HG02759 (cell line): ENCODE data around the gene FOCAD.
A peak's percentile ranks its signal among the peaks of the same experiment; 100 is the strongest.
"Not testable (repeated sequence)": the region's sequence is repeated elsewhere in the genome, so short reads cannot be mapped to it uniquely, and the experiment has no call there.

ENCODE experiments used
- ATAC-seq: cut with Tn5 transposase; IDR thresholded peaks from one replicate; pipeline ENCODE4 v1.9.1; 2021; ENCODE audit warnings: mild to moderate bottlenecking, moderate library complexity; ENCODE audit not compliant: unreplicated experiment

The FOCAD gene

DNA sequence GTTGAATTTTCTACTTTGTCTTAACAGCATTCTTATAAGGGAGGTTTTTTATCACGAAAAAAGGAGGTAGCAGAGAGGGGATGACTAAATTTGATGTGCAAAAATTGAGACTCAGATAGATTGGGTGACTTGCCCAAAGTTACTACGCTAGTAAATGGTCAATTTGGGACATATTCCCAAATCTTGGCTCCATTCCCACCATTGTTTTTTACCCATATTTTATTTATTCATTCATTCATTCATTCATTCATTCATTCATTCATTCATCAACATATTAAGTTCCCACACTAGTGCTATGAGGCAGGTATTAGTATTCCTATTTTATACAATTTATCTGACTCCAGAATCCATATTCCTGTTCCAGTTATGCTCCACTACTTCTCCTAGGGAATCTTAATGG, 261.8 kb downstream of the FOCAD start:
- ATAC-seq: no peak

DNA sequence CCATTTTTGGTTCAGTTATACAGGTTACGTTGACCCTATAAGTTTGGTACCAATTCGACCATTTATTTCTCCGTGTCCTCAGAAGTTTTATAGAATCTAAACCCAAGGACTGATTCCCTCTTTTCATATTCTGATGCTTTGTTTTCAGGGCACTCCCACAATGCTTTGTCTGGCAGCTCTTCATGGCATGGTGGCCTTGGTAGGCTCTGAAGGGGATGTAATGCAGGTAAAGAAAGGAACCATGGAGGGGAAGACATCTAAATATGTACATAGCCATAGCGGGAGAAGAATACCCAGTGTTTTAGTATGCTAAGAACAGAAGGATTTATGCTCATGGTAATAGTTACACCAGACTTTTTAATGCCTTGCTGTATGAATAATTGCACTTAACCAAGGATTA, 264.6 kb downstream of the FOCAD start:
- no peak for ATAC-seq

DNA sequence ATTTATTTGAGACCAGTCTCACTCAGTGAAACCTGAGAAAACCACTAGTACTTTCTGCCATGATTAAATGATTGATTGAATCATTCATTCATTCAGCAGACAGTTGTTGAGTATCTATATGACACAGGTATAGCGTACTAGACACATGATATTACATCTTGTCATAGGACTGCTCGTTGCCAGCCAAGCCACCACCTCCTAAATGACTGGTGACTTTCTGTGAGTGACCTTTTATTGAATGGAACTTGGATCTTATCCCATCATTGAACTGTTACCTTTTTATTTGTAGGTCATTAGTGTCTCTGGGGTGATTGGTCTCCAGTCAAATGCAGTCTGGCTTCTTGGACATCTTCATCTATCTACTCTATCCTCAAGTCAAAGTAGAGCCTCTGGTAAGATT, 266.6 kb downstream of the FOCAD start:
- ATAC-seq: no peak

DNA sequence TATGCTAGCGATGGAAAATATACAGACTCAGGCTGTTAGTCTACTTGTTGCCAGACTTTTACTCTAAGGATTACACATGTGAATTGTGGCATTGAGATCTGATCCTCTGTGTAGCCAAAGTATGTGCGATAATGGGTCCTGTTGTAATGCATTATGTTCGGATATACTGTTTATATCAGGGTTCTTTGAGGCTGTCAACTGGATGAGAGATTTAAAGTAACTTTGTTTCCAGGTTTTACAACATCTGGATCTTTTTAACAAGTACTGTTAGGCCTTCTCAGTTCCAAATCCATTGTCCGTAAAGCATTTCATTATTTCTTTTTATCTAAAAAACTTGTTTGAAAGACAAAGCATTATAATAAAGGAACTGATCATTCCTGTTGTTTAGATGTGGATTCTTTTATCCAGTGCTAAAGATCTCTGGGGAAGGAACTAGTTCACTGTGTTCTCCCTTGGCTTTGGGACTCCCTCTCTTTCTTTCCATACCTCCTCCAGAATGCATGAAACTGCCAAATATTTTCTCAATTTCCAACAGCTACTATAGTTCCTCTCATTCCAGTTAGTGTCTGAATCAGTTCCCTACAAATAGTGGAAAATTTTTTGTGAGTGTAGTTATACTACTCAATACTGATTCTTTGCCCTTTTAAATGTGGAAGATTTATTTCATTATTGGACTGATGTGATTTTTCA, 278.6 kb downstream of the FOCAD start:
- no peak for ATAC-seq

DNA sequence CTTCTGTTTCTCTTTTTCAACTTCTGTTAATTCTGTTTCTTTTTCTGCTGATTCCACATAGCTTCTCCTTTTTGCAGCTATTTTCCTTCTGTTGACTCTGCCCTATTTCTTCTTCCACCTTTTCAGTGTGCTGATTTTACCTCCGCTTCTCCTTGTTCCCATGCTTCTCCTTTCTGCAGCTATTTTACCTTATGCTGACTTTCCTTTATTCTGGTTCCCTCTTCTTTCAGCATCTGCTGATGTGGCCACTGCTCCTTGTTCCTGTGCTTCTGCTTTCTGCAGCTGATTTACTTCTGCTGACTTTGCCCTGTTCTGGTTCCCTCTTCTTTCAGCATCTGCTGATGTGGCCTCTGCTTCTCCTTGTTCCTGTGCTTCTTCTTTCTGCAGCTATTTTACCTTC, 288.6 kb downstream of the FOCAD start:
- ATAC-seq: no peak

DNA sequence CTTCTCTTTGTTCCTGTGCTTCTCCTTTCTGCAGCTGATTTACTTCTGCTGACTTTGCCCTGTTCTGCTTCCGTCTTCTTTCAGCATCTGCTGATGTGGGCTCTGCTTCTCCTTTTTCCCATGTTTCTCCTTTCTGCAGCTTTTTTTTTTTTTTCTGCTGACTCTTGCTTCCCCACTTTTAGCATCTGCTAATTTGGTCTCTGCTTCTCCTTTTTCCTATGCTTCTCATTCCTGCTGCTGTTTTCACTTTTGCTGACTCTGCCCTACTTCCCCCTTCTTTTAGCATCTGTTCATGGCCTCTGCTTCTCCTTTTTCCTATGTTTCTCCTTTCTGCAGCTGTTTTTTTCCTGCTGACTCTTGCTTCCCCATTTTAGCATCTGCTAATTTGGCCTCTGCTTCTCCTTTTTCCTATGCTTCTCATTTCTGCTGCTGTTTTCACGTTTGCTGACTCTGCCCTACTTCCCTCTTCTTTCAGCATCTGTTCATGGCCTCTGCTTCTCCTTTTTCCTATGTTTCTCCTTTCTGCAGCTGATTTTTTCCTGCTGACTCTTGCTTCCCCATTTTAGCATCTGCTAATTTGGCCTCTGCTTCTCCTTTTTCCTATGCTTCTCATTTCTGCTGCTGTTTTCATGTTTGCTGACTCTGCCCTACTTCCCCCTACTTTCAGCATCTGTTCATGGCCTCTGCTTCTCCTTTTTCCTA, 289.3 kb downstream of the FOCAD start:
- ATAC-seq: not testable (repeated sequence)

DNA sequence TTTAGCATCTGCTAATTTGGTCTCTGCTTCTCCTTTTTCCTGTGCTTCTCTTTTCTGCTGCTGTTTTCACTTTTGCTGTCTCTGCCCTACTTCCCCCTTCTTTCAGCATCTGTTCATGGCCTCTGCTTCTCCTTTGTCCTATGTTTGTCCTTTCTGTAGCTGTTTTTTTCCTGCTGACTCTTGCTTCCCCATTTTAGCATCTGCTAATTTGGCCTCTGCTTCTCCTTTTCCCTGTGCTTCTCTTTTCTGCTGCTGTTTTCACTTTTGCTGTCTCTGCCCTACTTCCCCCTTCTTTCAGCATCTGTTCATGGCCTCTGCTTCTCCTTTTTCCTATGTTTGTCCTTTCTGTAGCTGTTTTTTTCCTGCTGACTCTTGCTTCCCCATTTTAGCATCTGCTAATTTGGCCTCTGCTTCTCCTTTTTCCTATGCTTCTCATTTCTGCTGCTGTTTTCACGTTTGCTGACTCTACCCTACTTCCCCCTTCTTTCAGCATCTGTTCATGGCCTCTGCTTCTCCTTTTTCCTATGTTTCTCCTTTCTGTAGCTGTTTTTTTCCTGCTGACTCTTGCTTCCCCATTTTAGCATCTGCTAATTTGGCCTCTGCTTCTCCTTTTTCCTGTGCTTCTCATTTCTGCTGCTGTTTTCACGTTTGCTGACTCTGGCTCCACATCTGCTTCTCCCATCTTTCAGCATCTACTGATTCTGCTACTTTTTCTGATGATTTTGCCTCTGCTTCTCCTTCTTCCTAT, 290.3 kb downstream of the FOCAD start:
- ATAC-seq: not testable (repeated sequence)

DNA sequence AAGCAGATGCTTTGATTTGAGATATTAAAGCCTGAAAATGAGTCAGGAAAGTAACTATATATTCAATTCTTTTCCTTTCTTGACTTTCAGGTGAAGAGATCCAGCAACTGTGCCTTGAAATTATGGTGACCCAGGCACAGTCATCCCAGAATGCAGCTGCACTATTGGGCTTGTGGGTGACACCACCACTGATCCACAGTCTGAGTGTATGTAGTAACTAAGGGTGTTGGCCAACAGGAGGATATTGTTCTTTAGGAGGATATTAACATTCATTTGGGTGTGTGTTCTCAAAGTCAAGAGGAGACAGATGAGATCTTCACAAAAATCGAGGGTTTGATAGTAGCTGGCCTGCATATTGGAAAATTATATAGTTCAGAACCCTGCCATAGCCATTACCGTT, 294.2 kb downstream of the FOCAD start:
- no peak for ATAC-seq

DNA sequence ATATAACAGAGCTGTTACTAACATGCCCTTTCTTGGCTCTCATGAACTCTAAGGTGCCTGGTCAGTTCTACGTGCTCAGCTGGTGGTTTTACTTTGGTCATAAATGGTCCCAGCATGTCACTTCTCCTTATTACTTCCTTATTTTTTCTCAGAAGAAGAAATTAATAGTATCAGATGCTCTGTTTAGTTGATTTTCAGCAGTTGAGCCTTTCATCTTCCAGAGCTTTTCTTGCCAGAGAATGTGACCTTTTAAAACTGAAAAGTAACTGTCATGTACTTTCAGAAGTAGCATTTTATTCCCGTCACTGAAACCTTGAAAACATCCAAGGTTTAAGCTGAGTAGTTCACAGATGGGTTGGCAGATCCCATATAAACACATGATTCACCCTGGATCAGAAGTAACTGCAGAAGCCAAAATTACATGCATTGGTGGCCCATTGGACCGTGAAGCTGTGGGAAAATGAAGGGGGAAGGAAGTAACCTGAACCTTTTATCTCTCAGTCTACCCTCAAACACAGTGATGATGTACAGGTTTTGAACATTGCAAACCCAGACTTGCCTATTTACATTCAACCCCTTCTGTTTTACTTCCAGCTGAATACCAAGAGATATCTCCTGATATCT, 296.9 kb downstream of the FOCAD start:
- ATAC-seq: peak; percentile 72

DNA sequence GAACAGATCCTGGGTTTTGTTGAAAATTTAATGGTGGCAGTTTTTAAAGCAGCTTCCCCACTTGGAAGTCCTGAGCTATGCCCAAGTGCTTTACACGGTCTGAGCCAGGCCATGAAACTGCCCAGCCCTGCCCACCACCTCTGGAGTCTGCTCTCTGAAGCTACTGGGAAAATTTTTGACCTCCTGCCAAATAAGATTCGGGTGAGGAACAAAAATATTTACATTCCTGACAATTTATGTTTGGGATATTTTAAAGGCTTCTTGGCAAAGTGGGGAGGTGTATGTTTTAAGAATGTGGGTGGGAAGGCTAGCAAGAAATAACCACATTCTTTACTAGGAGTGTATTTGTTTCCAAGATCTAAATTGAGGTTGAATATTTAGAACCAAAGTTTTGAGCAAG, 297.4 kb downstream of the FOCAD start:
- ATAC-seq: peak; percentile 10

DNA sequence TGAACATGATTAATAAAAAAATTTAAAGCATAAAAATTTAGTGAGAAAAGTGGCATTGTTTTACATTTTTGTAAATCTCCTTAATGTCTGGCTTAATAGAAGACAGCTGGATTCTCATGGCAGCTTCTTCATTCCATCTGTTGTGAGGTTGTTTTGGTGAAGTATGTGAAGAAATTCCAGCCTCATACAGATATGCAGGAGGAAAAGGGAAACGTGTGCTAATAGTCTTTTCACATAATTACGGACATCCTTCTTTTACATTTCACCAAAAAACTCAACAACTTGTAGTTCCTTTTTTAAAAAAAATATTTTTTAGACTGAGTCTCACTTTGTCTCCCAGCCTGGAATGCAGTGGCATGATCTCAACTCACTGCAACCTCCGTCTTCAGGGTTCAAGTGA, 300.4 kb downstream of the FOCAD start:
- ATAC-seq: no peak

DNA sequence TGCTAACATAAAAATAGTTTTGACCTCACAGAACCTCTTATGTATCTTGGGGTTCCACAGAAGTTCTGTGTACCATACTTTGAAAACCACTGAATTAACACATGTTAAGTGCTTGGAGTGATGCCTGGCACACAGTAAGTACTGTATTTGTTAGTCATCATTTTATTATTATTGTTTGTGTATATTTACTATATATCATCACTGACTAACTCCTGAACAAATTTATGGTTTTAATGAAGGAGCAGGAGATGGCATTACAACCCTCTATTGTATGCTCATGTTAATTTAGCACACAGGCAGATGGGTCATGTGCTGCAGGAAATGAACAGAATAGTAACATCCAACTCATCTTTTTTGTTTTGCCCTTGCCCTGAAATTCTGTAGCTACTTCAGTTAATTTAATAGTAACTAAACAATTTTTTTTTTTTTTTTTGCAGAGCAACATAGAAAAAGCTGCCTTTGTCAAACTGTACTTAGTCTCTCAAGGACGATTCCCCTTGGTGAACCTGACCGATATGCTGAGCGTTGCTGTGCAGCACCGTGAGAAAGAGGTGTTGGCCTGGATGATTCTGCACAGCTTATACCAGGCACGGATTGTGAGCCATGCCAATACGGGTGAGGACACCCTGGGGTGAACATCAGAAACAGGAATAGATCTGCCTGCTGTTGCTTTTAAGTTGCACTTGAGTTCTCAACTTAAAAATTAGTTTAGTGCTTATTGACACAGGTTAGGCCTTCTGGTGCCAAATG, 302.0 kb downstream of the FOCAD start:
- ATAC-seq: no peak

DNA sequence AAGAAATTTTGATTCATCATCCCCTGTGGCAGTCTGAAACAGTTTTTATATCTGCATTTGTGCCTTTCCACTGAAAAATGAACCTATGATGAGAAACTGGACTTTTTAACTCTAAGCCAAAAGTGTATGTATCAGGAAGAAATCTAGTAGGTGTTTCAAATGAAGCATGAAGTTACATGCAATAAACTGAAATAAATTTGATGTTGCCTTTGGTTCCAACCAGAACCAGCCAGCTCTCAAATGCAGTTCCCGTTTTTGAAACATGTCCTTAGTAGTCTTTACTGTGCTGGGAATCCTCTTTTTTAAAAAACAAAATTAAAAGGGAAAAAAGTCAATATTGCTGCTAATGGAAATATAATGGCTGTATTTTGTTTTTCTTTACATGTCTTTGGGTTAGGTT, 303.5 kb downstream of the FOCAD start:
- ATAC-seq: no peak

DNA sequence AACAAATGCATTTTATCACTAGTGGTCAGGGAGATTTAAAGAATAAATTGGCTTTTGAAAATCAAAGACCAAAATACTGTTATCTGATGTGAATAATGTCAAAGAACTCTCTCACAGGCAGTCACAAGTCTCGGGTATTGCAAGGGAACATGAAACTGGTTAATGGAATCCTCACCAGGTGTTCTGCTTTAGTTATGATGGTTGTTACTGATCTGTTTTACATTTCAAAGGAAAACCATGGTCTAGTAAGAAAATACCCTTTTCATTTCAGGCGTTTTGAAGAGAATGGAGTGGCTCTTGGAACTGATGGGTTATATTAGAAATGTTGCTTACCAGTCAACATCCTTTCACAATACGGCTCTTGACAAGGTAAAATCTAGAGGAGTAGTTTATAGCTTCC, 304.0 kb downstream of the FOCAD start:
- ATAC-seq: no peak

DNA sequence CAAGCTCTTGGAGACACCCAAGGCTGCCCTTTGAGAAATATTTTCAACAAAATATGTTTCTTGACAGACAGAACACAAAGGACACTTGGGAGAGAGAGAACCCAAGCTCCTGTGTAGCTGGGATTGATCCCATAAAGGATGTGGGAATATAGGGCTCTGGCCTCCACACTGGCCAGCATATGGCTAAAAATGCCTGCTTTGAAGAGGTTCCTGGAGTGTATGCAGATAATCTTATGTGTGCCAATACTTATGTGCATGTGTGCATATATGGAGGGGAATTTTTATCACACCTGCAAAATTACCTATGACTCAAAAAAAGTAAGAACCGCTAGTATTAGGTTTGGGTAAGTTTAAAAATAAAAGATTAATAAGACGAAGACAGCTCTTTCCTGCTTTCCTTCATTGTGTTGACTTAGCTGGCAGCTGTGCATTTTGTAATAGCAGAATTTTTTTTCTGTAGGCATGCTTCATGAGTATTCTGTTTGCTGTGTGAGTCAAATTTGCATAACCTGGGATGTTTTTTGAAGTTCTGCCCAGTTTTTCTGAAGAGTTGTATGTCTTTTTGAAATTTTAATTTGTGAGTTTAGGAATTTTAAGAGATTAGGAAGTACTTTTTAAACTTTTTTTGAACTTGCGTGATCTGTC, 304.7 kb downstream of the FOCAD start:
- ATAC-seq: no peak

DNA sequence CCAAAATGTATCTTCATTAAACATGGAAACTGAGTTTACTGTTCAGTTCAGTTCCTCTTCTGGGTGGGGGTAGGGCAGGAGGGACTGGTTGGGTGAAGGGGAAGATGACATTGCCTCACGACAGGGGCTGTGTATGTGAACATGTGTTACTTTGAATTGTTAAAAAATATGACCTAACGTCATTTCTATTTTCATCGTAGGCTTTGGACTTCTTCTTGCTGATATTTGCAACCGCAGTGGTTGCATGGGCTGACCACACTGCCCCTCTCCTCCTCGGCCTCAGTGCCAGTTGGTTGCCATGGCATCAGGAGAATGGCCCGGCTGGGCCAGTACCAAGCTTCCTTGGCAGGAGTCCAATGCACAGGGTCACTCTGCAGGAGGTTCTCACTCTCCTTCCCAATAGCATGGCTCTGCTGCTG, 305.9 kb downstream of the FOCAD start:
- no peak for ATAC-seq

DNA sequence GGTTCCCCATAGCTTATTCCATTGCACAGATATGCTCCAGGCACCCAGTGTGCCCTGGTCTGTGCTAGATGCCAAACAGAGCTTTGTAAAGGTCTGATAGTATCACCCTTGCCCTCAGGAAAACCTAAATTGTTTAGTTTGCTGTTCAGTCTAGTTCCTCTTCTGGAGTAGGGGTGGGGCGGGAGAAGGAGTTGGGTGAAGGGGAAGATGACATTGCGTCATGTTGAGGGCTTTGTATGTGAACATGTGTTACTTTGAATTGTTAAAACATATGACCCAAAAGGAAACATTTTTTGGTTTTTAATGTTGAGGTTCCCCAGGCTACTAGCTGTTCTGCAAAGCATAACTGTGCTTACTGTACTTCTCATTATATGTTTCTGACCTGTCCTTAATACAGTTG, 306.8 kb downstream of the FOCAD start:
- no peak for ATAC-seq

DNA sequence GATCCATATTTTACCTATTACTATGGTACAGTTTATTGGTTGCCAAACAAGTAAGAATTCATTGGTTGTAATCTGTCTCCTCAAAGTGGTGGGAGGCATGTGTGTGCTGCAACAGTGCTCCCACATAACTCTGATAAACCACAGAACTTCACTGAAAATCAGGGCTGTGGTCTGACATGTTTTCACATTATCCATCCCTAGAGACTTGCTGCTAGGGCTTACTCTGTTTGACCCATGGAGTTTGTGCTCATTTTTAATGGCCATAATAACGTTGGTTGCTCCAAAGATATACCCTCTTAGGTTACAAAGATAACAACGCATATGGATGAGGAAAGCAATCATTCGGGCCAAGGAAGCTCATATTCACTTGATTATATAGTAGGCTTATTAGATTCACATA, 310.4 kb downstream of the FOCAD start:
- no peak for ATAC-seq

DNA sequence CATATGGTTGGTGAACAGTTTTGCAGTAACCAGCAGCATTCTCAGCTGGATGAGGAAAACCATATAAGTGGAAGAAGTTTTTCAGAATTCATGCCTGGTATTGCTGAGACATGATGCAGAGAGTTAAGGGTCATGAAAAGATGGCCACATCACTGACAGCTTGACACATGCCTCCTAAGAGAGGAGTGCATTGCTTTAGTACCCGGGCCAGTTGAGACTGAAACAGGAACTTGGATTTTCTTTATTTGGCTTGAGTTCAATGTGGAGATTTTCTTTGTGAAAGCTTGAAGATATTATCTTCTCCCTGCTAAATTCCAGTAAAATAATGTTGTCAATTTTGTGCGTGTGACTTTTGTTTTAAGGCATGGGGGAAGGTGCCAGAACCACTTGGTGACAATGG, 311.6 kb downstream of the FOCAD start:
- ATAC-seq: no peak

DNA sequence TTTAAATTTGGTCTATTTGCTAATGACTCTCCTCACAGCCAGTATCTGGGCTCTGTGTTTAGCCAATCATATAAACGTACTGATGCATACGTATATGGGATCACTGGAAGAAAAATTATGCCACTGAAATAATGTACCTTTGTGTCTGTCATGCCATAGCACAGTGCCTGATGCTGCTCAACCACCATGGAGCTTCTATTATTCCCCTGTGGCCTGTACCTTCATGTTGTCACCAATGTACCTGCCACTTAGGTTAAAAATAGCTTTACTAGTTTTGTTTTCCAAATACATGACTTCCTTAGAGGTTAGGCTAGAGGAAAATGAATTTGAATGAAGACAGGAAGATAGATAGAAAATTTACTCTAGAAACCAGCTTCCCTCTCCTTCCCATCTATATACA, 312.8 kb downstream of the FOCAD start:
- peak; percentile 47 for ATAC-seq
